Right cardiac atrium (tissue), 5 donors: ENCODE data around the gene GADL1. TPM values are rescaled to one million over a fixed set of nuclear protein-coding genes. Genes with fewer than 3 reads are reported as not detected.

Experiments used
- ATAC-seq, 2 donors: fragments of 200-7000 bp; cut with Tn5 transposase; one replicate each; pipeline versions ENCODE4 v1.8.0 to v1.9.1; 2020; ENCODE audit warnings: moderate library complexity in 2 of 2, mild to moderate bottlenecking in 1 of 2
- DNase-seq, 3 donors: peaks; one replicate each; pipeline ENCODE4 v3.0.0-alpha.2; 2020
- H3K27ac ChIP-seq: one replicate; pipeline ENCODE4 v1.5.1; 2013; ENCODE audit warnings: mild to moderate bottlenecking, low read length, control low read depth, moderate library complexity
- H3K27me3 ChIP-seq: one replicate; pipeline ENCODE4 v1.6.1; 2013; ENCODE audit not compliant: control insufficient read depth, insufficient read depth
- H3K4me1 ChIP-seq: one replicate; pipeline ENCODE4 v1.6.1; 2013; ENCODE audit warnings: low read length; ENCODE audit not compliant: control insufficient read depth, insufficient read depth
- H3K4me3 ChIP-seq: one replicate; pipeline ENCODE4 v1.5.1; 2013; ENCODE audit warnings: low read length, control low read depth
- H3K9me3 ChIP-seq: one replicate; pipeline ENCODE4 v1.6.1; 2013; ENCODE audit warnings: low read length; ENCODE audit not compliant: control insufficient read depth
- WGBS: extraction: QIAGEN DNeasy Blood & Tissue Kit; methylation state at CpG from one replicate; pipeline ENCODE4 v1.1.7; 2013; 5-methylcytosine and 5-hydroxymethylcytosine counted together
- intact Hi-C, 4 donors: fragments of 100-400 bp; cut with DNase I; formaldehyde crosslinking; loops; one replicate each; pipeline versions ENCODE4 v1.11.0 to v1.14.0; 2022 to 2023
- polyA plus RNA-seq: library from polyadenylated mRNA; stranded (reverse); fragments of 200-250 nt; gene quantifications from one replicate; pipeline ENCODE4 v1.2.3, GENCODE V29; 2013
- total RNA-seq, 4 donors: library from RNA; stranded (reverse); fragmentation: NEBNext Ultra II Directional; extraction: Animal tissue kit (Norgen Biotek cat#: 25700); gene quantifications; one replicate each; pipeline ENCODE4 v1.2.1, GENCODE V29; 2021
- donor health status: healthy with polysubstance abuse.
- donor health status: DM: no; HTN: yes; CAD: no.
- donor health status: DM: no; HTN: no; CAD: no.
- donor health status: DM: no; HTN: yes; CAD: no; lungs with severe emphysema.
- donor health status: DM: yes; HTN: yes; CAD: no.

The GADL1 gene
- total and polyA plus RNA-seq, 5 donors = not detected

DNA sequence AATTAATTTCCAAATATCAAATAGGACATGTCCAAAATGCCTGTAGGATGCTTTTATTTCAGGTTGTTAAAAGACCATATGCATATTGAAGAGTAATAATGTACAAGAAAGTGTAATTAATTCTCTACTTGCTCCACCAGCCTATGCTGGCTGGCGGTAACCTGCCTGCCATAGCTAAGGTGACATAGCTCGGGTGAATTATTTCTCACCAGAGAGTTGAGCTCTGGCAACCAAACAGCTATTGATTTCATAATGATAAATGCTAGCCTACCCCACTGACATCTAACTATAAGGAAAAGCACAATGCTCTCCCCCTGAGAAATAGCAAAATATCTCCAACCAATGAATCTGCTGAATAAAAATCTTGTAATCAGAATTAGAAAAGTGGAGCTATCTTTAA lies 48.9 kb downstream of the GADL1 start:
- Histone ChIP-seq H3K9me3 (no peaks in the 10 kb centered on the region), H3K4me3 (no peak overlapping the region), H3K27me3 (no peaks in the 10 kb centered on the region), H3K27ac (no peak overlapping the region), H3K4me1 (peaks cover 3% of the 10 kb centered on the region)
- intact Hi-C loops = no loop called here
- DNase-seq (no peak), ATAC-seq (no peak)
- 94% methylated on average over 2 of the region's 2 CpGs for WGBS

DNA sequence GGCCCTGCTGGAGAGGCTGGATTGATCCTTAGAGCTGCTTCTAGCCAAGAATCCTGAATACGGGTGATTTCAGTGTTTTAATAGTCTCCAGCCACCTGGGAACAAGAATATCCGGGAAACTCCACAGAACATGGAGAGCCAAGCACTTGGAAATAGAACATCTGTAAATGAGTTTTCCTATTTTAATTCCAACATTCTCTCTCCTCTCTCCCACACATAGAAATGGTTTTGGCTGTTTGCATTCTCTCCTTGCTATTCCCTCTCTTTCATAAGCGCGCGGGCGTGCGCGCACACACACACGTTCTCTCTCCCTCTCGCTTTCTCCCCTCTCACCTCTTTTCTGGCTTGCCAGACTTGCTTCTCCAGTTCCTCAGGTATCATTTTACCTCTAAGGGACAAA lies 50.6 kb downstream of the GADL1 start:
- no peak for ATAC-seq
- no peaks in the 10 kb centered on the region for H3K27me3 ChIP-seq
- H3K9me3 ChIP-seq = no peaks in the 10 kb centered on the region
- intact Hi-C loops = no loop called here
- no peak for DNase-seq
- H3K4me1 ChIP-seq = peaks cover 1% of the 10 kb centered on the region
- no peak overlapping the region for H3K4me3 ChIP-seq
- no peak overlapping the region for H3K27ac ChIP-seq
- WGBS = 82% methylated on average over 10 of the region's 10 CpGs

DNA sequence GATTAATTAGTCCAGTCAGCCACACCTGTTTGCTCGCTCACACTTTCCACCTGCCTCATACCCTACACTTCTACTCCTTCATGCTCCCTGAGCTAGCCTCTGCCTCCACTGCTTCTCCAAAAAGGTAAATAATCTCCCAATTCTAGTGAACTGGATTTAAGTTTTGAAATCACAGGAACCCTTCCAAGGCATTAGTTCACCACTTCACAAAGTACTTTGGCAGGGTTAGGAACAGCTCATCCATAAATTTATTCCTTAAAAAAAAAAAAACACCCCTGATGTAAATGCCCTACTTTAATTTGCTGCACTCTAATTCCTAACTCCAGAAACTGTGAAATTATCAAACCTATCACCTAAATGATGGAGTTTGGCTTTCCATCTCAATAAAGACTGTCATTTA lies 58.3 kb downstream of the GADL1 start:
- Histone ChIP-seq H3K27ac (no peak overlapping the region), H3K9me3 (no peaks in the 10 kb centered on the region), H3K4me3 (no peak overlapping the region), H3K4me1 (no peaks in the 10 kb centered on the region), H3K27me3 (no peaks in the 10 kb centered on the region)
- 93% methylated on average over 1 of the region's 1 CpG for WGBS
- no peak for ATAC-seq
- intact Hi-C loops = no loop called here
- no peak for DNase-seq

DNA sequence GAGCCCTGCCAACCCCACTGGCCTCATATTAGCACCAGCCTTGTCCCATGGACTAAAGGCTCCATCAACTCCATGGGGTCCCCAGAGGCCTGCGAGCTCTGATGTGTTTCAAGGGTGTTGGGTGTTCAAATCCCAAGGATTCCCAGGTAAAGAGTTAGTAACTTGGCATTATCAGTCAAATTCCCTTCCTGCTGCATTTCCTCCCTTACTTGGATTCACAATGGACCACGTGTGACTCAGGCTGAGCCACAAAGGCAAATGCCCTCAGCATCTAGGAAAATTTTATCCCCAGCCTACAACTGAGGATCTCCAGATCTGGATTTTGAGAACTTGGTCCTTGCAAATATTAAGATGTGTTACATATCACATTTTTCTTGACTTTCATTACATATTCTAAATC lies 58.8 kb downstream of the GADL1 start:
- 70% methylated on average over 2 of the region's 2 CpGs for WGBS
- Histone ChIP-seq H3K4me1 (no peaks in the 10 kb centered on the region), H3K27ac (no peak overlapping the region), H3K4me3 (no peak overlapping the region), H3K27me3 (no peaks in the 10 kb centered on the region), H3K9me3 (no peaks in the 10 kb centered on the region)
- ATAC-seq (no peak), DNase-seq (no peak)
- intact Hi-C loops = no loop called here

DNA sequence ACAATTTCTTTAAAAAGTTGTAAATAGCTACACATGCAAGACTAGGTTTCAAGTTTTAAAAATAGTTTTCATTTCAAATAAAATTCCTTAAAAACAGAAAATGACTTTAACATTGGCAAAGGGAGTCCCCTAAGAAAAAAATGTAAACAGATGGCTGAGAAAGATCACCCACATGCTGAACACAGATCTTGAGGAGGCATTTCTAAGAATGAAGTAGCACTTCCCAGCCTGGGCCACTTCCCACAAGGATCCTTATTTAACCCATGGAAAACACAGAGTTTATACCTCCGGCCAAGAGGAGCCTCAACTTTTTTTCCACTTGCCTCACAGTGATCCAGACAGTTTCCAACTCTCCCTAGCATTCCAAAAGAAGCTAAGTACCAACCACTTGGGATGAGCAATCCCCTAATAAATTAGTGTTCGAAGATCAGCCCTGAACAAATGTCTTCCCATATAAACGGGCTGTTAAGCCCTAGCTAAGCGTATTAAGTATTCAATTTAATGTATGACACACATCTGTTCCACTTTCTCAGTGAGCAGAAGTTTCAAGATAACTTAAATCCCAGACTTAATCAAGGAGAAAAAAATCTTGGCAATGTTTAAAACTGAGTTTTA lies 61.4 kb downstream of the GADL1 start:
- no peak overlapping the region for H3K27ac ChIP-seq
- DNase-seq (no peak), ATAC-seq (no peak)
- H3K27me3 ChIP-seq = no peaks in the 10 kb centered on the region
- H3K4me3 ChIP-seq = no peak overlapping the region
- H3K4me1 ChIP-seq = no peaks in the 10 kb centered on the region
- intact Hi-C loops = loop anchor here in 1 of 4 donors (2.0 kb wide), 1 partner anchor 26 kb away; no protein-coding TSS in a partner anchor
- no peaks in the 10 kb centered on the region for H3K9me3 ChIP-seq
- WGBS = 68% methylated on average over 4 of the region's 4 CpGs

DNA sequence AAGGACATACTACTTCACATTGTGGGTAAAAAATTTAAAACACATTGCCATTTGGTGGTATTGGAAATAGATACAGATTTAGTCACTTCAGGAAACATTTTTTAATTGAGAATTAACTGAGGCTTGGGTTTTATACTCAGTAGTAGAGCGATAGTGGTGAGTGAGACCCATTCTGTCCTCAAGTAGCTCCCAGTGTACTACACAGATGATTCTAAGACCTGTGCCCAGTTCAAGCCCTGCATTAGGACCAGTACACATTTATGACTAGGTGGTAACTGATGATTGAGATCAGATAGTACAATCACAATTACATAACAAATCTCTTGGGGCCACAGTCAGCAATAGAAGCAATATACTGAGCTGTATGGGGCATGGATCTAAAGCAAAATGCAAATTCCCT lies 67.4 kb downstream of the GADL1 start:
- Histone ChIP-seq H3K27ac (no peak overlapping the region), H3K27me3 (no peaks in the 10 kb centered on the region), H3K4me3 (no peak overlapping the region), H3K9me3 (no peaks in the 10 kb centered on the region), H3K4me1 (no peaks in the 10 kb centered on the region)
- 92% methylated on average over 1 of the region's 1 CpG for WGBS
- DNase-seq = no peak
- intact Hi-C loops = no loop called here
- ATAC-seq = no peak

DNA sequence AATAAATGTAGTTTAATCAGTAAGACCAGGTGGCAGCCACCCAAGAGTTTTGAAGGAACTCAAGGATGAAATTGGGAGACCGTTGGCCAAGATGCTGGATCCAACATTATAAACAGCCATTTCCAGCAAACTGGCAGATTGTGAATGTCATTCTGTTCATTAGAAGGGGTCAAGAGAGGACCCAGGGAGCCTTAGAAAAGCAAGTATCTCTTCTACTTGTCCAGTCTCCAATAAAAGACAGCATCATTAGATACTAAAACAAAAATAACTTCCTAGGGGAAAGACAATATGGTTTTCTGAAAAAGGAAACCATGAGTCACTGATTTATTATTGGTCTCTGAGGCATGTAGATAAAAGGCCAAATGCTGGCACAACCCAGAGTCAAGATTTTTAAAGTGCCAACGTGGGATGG lies 67.9 kb downstream of the GADL1 start:
- H3K4me1 ChIP-seq = no peaks in the 10 kb centered on the region
- H3K27me3 ChIP-seq = no peaks in the 10 kb centered on the region
- intact Hi-C loops = no loop called here
- DNase-seq = no peak
- WGBS = 19% methylated on average over 2 of the region's 2 CpGs
- ATAC-seq = peak; percentile 41 to 58
- H3K9me3 ChIP-seq = no peaks in the 10 kb centered on the region
- H3K27ac ChIP-seq = peak overlapping the region; percentile 7
- no peak overlapping the region for H3K4me3 ChIP-seq

DNA sequence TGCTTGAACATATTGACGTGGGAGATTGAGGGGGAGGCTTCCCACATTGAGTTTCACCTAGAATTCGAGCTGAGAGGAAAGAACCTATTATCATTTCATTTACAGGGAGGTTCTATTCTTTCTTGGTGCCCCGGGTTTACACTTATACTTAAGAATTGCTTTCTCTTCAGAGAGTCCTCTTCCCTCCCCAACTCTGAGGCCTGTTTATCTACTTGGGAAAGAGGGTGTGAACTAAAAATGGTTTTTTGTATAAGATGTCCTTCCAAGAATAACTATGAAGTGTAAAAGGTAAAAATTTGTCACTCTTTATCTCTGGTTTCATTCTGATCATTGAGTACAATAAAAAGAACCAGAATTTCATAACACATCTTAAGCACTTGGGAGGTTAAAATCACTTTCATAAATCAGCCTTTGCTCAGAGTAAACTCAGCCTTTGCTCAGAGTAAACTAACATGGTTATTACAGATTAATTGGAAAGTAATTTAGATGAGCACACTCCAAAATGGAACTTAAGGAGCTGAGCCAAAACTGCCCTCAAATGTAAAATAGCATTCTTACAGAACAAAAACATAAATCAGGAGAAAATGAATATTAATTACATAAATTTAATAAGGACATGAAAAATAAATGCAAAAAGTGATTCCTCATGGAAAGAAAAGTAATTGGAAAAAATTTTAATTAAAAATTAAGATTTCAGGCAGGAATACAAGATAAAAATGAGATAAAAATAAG lies 75.2 kb downstream of the GADL1 start:
- DNase-seq (no peak), ATAC-seq (no peak)
- H3K27me3 ChIP-seq = no peaks in the 10 kb centered on the region
- intact Hi-C loops = no loop called here
- H3K9me3 ChIP-seq = no peaks in the 10 kb centered on the region
- WGBS = 67% methylated on average over 3 of the region's 3 CpGs
- no peak overlapping the region for H3K4me3 ChIP-seq
- H3K27ac ChIP-seq = no peak overlapping the region
- H3K4me1 ChIP-seq = no peaks in the 10 kb centered on the region

DNA sequence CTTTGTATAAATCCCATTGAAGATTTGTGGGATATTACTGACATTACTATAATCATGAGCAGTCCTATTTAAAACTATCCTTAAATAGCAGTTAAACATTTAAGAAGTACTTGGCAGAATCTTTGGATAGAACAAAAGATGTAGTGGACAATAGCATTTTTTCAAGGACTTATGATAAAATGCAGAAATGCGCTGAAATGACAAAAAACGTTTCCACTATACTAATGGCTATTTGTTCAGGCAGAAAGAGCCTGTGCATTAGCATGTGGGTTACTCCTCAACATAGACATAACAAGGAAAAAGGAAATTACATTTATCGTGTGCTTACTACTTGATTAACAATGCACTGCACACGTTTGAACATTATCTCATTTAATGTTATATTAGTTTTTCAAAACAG lies 80.7 kb downstream of the GADL1 start:
- DNase-seq = no peak
- intact Hi-C loops = no loop called here
- H3K9me3 ChIP-seq = no peaks in the 10 kb centered on the region
- no peak for ATAC-seq
- H3K27me3 ChIP-seq = no peaks in the 10 kb centered on the region
- WGBS = 73% methylated on average over 4 of the region's 4 CpGs
- no peak overlapping the region for H3K4me3 ChIP-seq
- H3K4me1 ChIP-seq = no peaks in the 10 kb centered on the region
- no peak overlapping the region for H3K27ac ChIP-seq

DNA sequence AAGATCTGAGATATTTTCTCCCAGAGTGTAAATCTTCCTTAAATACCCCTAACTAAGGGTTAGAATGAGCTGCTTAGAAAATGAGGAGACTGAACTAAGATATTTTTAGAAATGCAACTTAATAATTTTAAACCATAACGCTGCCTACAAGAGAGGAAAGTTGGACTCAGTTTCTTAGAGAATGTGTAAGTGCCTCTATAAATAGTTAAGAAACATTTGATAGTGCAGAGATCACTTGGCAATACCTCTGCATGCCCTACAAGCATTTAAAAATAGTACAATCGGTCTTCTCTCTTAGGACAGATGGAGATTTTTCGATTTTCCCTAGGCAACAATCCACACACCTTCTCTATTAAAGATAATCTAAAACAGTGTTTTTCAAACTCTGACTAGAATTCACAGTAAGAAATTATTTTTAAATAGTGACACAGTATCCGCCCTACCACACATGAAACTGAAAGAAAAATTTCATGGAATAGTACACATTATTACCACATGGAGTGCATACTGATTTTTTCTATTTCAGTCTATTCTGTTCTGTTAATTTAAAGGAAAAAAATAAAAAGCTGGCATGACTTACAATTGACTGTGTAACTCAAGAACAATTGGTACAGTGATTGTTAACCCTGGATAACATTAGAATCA lies 83.2 kb downstream of the GADL1 start:
- DNase-seq (no peak), ATAC-seq (peak; percentile 34 to 66)
- Histone ChIP-seq H3K9me3 (no peaks in the 10 kb centered on the region), H3K27ac (no peak overlapping the region), H3K27me3 (no peaks in the 10 kb centered on the region), H3K4me3 (peak overlapping the region; percentile 16), H3K4me1 (no peaks in the 10 kb centered on the region)
- 33% methylated on average over 4 of the region's 4 CpGs for WGBS
- intact Hi-C loops = no loop called here

DNA sequence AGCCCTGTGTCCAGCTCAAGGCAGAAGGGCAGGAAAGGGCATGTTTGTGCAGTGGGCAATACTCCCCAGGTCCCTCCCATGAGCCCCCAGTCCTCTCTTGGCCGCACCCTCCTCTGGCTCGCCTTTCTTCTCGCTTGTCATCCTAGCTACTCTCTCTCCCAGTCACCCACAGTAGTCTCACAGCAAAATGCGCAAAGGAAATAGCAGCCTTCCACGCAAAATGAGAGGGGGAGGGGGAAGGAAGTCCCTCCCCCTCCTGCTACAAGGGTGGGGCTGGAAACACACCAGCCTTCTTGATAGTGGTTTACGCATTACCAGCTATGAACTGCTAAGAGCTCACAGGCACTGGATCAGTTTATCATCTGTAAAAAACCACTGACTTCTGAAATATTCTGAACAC lies 83.8 kb downstream of the GADL1 start:
- Histone ChIP-seq H3K4me3 (peak overlapping the region; percentile 16), H3K4me1 (no peaks in the 10 kb centered on the region), H3K9me3 (no peaks in the 10 kb centered on the region), H3K27ac (peak overlapping the region; percentile 2), H3K27me3 (no peaks in the 10 kb centered on the region)
- WGBS = 45% methylated on average over 6 of the region's 6 CpGs
- ATAC-seq (peak; percentile 83 to 91), DNase-seq (peak; percentile 27 to 56 (median 33))
- intact Hi-C loops = no loop called here
